OCI-LY7 (cell line): ENCODE data around the gene DGKZ. TPM values are rescaled to one million over a fixed set of nuclear protein-coding genes. Genes with fewer than 3 reads are reported as not detected.

Experiments used
- microRNA-seq: library from miRNA; unstranded; fragments of <30 nt; microRNA quantifications from one replicate; pipeline ENCODE4 v1.2.0, GENCODE V29; 2022; ENCODE audit warnings: borderline replicate concordance
- small RNA-seq: library from RNA; depleted of rRNA; stranded (forward); fragments of <200 nt; gene quantifications from one replicate; pipeline ENCODE3, GENCODE V24; 2014
- total RNA-seq, 2 experiments: library from RNA; depleted of rRNA in 1 of 2; stranded (reverse); fragments of >200 nt in 1 of 2; shearing (Covaris generic) in 1 of 2; gene quantifications; 2 replicates each; pipeline ENCODE4 v1.2.3, GENCODE V29; 2014 to 2022

DGKZ gene
- total RNA-seq, 2 experiments from 2014 or later = 134 to 141 TPM

Small RNAs within 50 kb of the gene (microRNA-seq; reads per million reads assigned to microRNA genes)
- 3.0 reads per million for gene MIR4688

Small RNAs within 50 kb of the gene (small RNA-seq; reads per million reads assigned to genes)
- not detected for gene MIR4688

Other genes with a start within 250 kb of the DGKZ start
- gene PHF21A, start 226.0 kb upstream of the DGKZ start, total RNA-seq (2014; rRNA removed; shearing (Covaris generic)) = 22.3 and 23.1 TPM in 2 replicates
- gene PHF21A, start 226.0 kb upstream of the DGKZ start, total RNA-seq (2022) = 56.1 and 61.3 TPM in 2 replicates
- not detected in 2 replicates for gene CREB3L1, start 69.8 kb upstream of the DGKZ start, total RNA-seq (2014; rRNA removed; shearing (Covaris generic))
- 0.15 and 0.17 TPM in 2 replicates for gene CREB3L1, start 69.8 kb upstream of the DGKZ start, total RNA-seq (2022)
- 4.1 and 5.1 TPM in 2 replicates for gene MDK, start 34.2 kb downstream of the DGKZ start, total RNA-seq (2014; rRNA removed; shearing (Covaris generic))
- 5.4 and 6.2 TPM in 2 replicates for gene MDK, start 34.2 kb downstream of the DGKZ start, total RNA-seq (2022)
- gene CHRM4, start 44.3 kb downstream of the DGKZ start, total RNA-seq (2014; rRNA removed; shearing (Covaris generic)) = 0.09 TPM in 1 of 2 replicates, not detected in the other
- 0.24 TPM in 1 of 2 replicates, not detected in the other for gene CHRM4, start 44.3 kb downstream of the DGKZ start, total RNA-seq (2022)
- gene AMBRA1, start 246.6 kb downstream of the DGKZ start, total RNA-seq (2014; rRNA removed; shearing (Covaris generic)) = 21.8 and 24.6 TPM in 2 replicates
- gene AMBRA1, start 246.6 kb downstream of the DGKZ start, total RNA-seq (2022) = 30.7 and 35.2 TPM in 2 replicates